HepG2 (cell line): ENCODE data around the gene ARPC1B.

Experiments used
- AKAP8 ChIP-seq: sonication (generic); formaldehyde crosslinking; IDR thresholded peaks from 2 replicates; pipeline ENCODE4 v1.5.1; 2020; ENCODE audit warnings: mild to moderate bottlenecking, missing genetic modification reagents
- CEBPB ChIP-seq: IDR thresholded peaks from 2 replicates; pipeline ENCODE4 v1.6.1; 2011; ENCODE audit warnings: low read depth, low read length, improper control_type of control experiment, borderline replicate concordance
- CTCF ChIP-seq: sonication (generic); formaldehyde crosslinking; IDR thresholded peaks from 2 replicates; pipeline ENCODE4 v1.5.0; 2020; ENCODE audit warnings: mild to moderate bottlenecking, missing genetic modification reagents, moderate library complexity
- JUN ChIP-seq: sonication (generic); formaldehyde crosslinking; IDR thresholded peaks from 2 replicates; pipeline ENCODE4 v1.4.0; 2020; ENCODE audit warnings: mild to moderate bottlenecking, missing genetic modification reagents
- MAFG ChIP-seq: sonication (generic); formaldehyde crosslinking; IDR thresholded peaks from 2 replicates; pipeline ENCODE4 v1.5.1; 2020; ENCODE audit warnings: mild to moderate bottlenecking, missing genetic modification reagents
- RFX5 ChIP-seq: IDR thresholded peaks from 2 replicates; pipeline ENCODE4 v1.6.1; 2011; ENCODE audit warnings: low read depth, low read length, improper control_type of control experiment
- ZFX ChIP-seq: sonication (generic); formaldehyde crosslinking; IDR thresholded peaks from 2 replicates; pipeline ENCODE4 v1.4.0; 2020; ENCODE audit warnings: mild to moderate bottlenecking, low read depth, missing genetic modification reagents, moderate library complexity
- TF ChIP-seq, protein P1 (sequence below): conservative IDR thresholded peaks from 2 replicates; pipeline ENCODE4 v1.6.1; 2018; ENCODE audit warnings: missing genetic modification reagents
- TF ChIP-seq, protein P2 (sequence below): sonication (generic); formaldehyde crosslinking; IDR thresholded peaks from 2 replicates; pipeline ENCODE4 v1.4.0; 2020; ENCODE audit warnings: missing genetic modification reagents
- TF ChIP-seq, protein P3 (sequence below), 2 experiments: sonication (generic) in 1 of 2; formaldehyde crosslinking in 1 of 2; IDR thresholded peaks; 2 replicates each; pipeline versions ENCODE4 v1.4.0 to v1.6.1; 2018 to 2020; ENCODE audit warnings: missing genetic modification reagents in 2 of 2, borderline replicate concordance in 1 of 2, low read depth in 1 of 2, mild to moderate bottlenecking in 1 of 2, missing biosample characterization in 1 of 2

GRCh38 chr7:99397297-99397983, 22.9 kb downstream of the ARPC1B start:
- TF ChIP-seq, protein P1, sequence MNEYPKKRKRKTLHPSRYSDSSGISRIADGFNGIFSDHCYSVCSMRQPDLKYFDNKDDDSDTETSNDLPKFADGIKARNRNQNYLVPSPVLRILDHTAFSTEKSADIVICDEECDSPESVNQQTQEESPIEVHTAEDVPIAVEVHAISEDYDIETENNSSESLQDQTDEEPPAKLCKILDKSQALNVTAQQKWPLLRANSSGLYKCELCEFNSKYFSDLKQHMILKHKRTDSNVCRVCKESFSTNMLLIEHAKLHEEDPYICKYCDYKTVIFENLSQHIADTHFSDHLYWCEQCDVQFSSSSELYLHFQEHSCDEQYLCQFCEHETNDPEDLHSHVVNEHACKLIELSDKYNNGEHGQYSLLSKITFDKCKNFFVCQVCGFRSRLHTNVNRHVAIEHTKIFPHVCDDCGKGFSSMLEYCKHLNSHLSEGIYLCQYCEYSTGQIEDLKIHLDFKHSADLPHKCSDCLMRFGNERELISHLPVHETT (CRISPR knock-in tag): no peak
- no peak for TF ChIP-seq MAFG (CRISPR knock-in tag)
- no peak for TF ChIP-seq JUN (CRISPR knock-in tag)
- no peak for TF ChIP-seq ZFX
- no peak for TF ChIP-seq CTCF (CRISPR knock-in tag)
- TF ChIP-seq CEBPB: no peak
- TF ChIP-seq RFX5: no peak
- TF ChIP-seq AKAP8 (CRISPR knock-in tag): no peak
- TF ChIP-seq, protein P2, sequence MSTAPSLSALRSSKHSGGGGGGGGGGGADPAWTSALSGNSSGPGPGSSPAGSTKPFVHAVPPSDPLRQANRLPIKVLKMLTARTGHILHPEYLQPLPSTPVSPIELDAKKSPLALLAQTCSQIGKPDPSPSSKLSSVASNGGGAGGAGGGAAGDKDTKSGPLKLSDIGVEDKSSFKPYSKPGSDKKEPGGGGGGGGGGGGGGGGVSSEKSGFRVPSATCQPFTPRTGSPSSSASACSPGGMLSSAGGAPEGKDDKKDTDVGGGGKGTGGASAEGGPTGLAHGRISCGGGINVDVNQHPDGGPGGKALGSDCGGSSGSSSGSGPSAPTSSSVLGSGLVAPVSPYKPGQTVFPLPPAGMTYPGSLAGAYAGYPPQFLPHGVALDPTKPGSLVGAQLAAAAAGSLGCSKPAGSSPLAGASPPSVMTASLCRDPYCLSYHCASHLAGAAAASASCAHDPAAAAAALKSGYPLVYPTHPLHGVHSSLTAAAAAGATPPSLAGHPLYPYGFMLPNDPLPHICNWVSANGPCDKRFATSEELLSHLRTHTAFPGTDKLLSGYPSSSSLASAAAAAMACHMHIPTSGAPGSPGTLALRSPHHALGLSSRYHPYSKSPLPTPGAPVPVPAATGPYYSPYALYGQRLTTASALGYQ (CRISPR knock-in tag): no peak
- TF ChIP-seq, protein P3, sequence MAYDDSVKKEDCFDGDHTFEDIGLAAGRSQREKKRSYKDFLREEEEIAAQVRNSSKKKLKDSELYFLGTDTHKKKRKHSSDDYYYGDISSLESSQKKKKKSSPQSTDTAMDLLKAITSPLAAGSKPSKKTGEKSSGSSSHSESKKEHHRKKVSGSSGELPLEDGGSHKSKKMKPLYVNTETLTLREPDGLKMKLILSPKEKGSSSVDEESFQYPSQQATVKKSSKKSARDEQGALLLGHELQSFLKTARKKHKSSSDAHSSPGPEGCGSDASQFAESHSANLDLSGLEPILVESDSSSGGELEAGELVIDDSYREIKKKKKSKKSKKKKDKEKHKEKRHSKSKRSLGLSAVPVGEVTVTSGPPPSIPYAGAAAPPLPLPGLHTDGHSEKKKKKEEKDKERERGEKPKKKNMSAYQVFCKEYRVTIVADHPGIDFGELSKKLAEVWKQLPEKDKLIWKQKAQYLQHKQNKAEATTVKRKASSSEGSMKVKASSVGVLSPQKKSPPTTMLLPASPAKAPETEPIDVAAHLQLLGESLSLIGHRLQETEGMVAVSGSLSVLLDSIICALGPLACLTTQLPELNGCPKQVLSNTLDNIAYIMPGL (CRISPR knock-in tag; IDR thresholded peaks at IDR 0.05; ENCODE audit: borderline replicate concordance in 1 of 2, low read depth in 1 of 2): no peak
